Measurements from ENCODE around the gene DNM3. TPM values are rescaled to one million over a fixed set of nuclear protein-coding genes. Genes with fewer than 3 reads are reported as not detected.

DNM3 gene
- polyA plus RNA-seq, 3 donors = 4.1 to 6.3 (median 4.4) TPM

- no peak for DNase-seq
Observed at GRCh38 chr1:172456344-172456769, 615.1 kb downstream of the DNM3 start.

GRCh38 chr1:172457479-172458130 is 616.3 kb downstream of the DNM3 start:
- no peak for DNase-seq

GRCh38 chr1:172460177-172460576 is 618.9 kb downstream of the DNM3 start:
- DNase-seq = no peak

GRCh38 chr1:172460887-172461315 is 619.6 kb downstream of the DNM3 start:
- no peak for DNase-seq

Other genes starting within 250 kb of the DNM3 start
- under 1 TPM; 0.57 to 0.90 (median 0.86) TPM for gene MYOCOS, start 219.3 kb upstream of the DNM3 start, polyA plus RNA-seq (ENCODE audit: insufficient read length in 3 of 3)
- under 1 TPM; 0.16 to 0.28 (median 0.18) TPM for gene MYOC, start 188.8 kb upstream of the DNM3 start, polyA plus RNA-seq (ENCODE audit: insufficient read length in 3 of 3)
- 10 to 100 TPM; 13.7 to 17.7 (median 16.5) TPM for gene VAMP4, start 99.4 kb upstream of the DNM3 start, polyA plus RNA-seq (ENCODE audit: insufficient read length in 3 of 3)
- 10 to 100 TPM; 37.1 to 38.0 (median 37.8) TPM for gene METTL13, start 59.8 kb upstream of the DNM3 start, polyA plus RNA-seq (ENCODE audit: insufficient read length in 3 of 3)

All from renal pelvis (tissue), 4 donors.